ENCODE results near the gene SRY. TPM values are rescaled to one million over a fixed set of nuclear protein-coding genes. Genes with fewer than 3 reads are reported as not detected.
A peak's percentile ranks its signal among the peaks of the same experiment; 100 is the strongest.
"Not testable (repeated sequence)": the region's sequence is repeated elsewhere in the genome, so short reads cannot be mapped to it uniquely, and the experiment has no call there.

The SRY gene
- not detected for total RNA-seq
- long read RNA-seq, result 0 reads

DNA sequence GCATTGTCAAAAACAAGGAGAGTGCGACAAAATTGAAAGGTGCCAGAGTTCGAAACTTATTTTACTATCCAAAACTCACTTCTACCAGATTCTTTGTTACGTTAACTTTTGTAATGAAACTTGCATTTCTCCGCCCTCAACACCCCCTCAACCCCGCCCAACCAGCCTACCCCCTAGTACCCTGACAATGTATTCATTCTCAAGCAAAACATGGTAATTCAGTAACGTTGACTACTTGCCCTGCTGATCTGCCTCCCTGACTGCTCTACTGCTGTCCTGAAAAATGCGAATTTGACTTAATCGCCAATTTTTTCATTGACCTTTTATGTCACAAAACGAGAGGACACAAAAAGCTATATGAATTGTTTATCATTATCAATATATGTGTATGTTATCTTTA lies at the start of gene SRY:
SRY (minus strand) TSS at position 83 of the 400 bp plus-strand sequence; CDS start at position 4, 79 bp downstream.
- peak within 1 kb of the TSS; percentile 31 for H3K4me3 ChIP-seq

DNA sequence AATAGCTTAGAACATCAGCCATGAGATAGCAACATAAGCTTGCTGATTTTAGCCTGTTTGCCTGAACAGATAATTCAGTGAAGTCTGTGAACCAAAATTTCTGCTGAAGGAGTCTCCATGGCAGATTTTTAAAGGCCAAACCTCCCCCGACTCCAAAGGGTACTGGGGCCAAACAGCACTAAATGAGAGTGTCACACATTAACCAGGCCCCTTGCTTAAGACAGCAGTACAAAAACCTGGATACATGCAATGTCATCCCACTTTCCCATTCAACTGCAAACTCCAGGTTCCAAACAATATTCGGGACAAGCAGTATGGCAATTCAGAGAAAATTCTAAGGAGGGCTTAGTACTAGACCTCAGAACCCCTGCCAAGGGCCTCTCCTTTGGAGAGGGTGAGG lies 49.6 kb upstream of the SRY start:
- Histone ChIP-seq H3K4me3 (no peak overlapping the region), H3K36me3 (no peaks in the 10 kb centered on the region), H3K27me3 (ENCODE audit: low read depth) (no peaks in the 10 kb centered on the region), H3K27ac (no peak overlapping the region), H3K9me3 (no peaks in the 10 kb centered on the region), H3K4me1 (no peaks in the 10 kb centered on the region)
- no peak for ATAC-seq
- DNase-seq, result no peak
- TF ChIP-seq, protein P1, sequence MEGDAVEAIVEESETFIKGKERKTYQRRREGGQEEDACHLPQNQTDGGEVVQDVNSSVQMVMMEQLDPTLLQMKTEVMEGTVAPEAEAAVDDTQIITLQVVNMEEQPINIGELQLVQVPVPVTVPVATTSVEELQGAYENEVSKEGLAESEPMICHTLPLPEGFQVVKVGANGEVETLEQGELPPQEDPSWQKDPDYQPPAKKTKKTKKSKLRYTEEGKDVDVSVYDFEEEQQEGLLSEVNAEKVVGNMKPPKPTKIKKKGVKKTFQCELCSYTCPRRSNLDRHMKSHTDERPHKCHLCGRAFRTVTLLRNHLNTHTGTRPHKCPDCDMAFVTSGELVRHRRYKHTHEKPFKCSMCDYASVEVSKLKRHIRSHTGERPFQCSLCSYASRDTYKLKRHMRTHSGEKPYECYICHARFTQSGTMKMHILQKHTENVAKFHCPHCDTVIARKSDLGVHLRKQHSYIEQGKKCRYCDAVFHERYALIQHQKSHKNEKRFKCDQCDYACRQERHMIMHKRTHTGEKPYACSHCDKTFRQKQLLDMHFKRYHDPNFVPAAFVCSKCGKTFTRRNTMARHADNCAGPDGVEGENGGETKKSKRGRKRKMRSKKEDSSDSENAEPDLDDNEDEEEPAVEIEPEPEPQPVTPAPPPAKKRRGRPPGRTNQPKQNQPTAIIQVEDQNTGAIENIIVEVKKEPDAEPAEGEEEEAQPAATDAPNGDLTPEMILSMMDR (IDR thresholded peaks at IDR 0.05), result no peak
- intact Hi-C loops (cut with DNase I), result no loop called here

More for the DNA sequence above, at the start of gene SRY:
- intact Hi-C loops (cut with DNase I), result no loop called here
- Histone ChIP-seq H3K9me3 (no peaks in the 10 kb centered on the region), H3K27me3 (ENCODE audit: low read depth) (peaks cover 12% of the 10 kb centered on the region), H3K4me1 (no peaks in the 10 kb centered on the region), H3K27ac (no peak within 1 kb of the TSS), H3K36me3 (no peaks in the 10 kb centered on the region)
- TF ChIP-seq, protein P1 (IDR thresholded peaks at IDR 0.05), result no peak
- ATAC-seq (no peak), DNase-seq (no peak)

DNA sequence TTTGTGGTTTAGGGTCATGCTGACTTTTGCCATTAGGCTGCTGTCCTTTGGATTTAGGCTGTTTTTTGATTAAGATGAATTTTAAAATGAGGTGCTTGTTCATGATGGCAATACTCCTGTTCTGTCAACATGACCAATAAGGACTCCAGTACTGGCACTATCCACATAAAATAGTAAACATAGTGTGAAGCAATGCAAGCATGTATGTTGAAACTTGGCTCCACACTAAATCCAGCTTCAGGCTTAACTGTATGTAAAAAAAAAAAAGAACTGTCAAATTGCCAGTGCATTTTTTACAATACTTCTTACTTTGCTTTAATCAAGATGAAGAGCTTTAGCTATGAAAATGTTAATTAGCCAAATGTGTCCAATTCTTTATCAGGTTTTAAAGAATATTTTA lies 47.7 kb upstream of the SRY start:
- H3K4me1 ChIP-seq, result no peaks in the 10 kb centered on the region
- no peaks in the 10 kb centered on the region for H3K36me3 ChIP-seq
- no peak overlapping the region for H3K4me3 ChIP-seq
- H3K27ac ChIP-seq, result no peak overlapping the region
- H3K27me3 ChIP-seq (ENCODE audit: low read depth), result no peaks in the 10 kb centered on the region
- no peaks in the 10 kb centered on the region for H3K9me3 ChIP-seq
- no peak for ATAC-seq
- DNase-seq, result no peak
- TF ChIP-seq, protein P1 (IDR thresholded peaks at IDR 0.05), result no peak
- intact Hi-C loops (cut with DNase I), result no loop called here

DNA sequence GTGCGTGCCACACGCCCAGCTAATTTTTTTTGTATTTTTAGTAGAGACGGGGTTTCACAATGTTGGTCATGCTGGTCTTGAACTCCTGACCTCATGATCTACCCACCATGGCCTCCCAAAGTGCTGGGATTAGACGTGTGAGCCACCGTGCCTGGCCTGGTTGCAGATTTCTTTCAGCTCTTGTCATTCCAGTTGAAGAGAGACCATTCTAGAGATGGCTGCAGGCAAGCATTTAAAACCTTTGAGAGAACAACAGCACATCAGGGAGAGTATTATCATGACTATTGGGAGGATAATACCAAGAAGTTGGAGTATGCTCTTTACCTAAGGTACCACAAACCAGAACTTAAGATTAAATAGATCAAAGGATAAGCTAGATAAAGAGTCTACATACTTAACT lies 41.0 kb upstream of the SRY start:
- no peak overlapping the region for H3K27ac ChIP-seq
- TF ChIP-seq, protein P1 (IDR thresholded peaks at IDR 0.05), result no peak
- DNase-seq (no peak), ATAC-seq (no peak)
- H3K9me3 ChIP-seq, result no peaks in the 10 kb centered on the region
- no peaks in the 10 kb centered on the region for H3K27me3 ChIP-seq (ENCODE audit: low read depth)
- H3K4me1 ChIP-seq, result no peaks in the 10 kb centered on the region
- no peak overlapping the region for H3K4me3 ChIP-seq
- H3K36me3 ChIP-seq, result no peaks in the 10 kb centered on the region
- intact Hi-C loops (cut with DNase I), result no loop called here

DNA sequence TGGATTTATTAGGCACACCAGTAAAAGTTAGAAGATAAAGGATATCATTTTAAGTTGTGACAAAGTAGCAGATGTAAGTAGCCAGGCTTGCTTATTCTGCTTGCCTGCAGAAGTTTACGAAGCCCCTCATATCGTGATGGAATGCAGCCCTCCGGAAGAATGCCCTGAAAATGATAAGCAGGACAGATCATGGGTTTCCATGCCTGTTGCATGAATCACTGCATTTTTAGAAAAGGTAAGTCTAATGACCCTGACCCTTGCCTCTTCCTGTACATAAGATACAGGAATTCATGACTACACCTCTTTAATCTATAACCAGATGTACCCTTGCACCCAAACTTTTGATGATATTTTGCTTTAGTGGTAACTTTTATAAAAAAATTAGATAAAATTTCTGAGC lies 37.0 kb upstream of the SRY start:
- Histone ChIP-seq H3K36me3 (no peaks in the 10 kb centered on the region), H3K9me3 (no peaks in the 10 kb centered on the region), H3K4me3 (no peak overlapping the region), H3K4me1 (no peaks in the 10 kb centered on the region), H3K27ac (no peak overlapping the region), H3K27me3 (ENCODE audit: low read depth) (no peaks in the 10 kb centered on the region)
- ATAC-seq (no peak), DNase-seq (no peak)
- intact Hi-C loops (cut with DNase I), result no loop called here
- TF ChIP-seq, protein P1 (IDR thresholded peaks at IDR 0.05), result no peak

DNA sequence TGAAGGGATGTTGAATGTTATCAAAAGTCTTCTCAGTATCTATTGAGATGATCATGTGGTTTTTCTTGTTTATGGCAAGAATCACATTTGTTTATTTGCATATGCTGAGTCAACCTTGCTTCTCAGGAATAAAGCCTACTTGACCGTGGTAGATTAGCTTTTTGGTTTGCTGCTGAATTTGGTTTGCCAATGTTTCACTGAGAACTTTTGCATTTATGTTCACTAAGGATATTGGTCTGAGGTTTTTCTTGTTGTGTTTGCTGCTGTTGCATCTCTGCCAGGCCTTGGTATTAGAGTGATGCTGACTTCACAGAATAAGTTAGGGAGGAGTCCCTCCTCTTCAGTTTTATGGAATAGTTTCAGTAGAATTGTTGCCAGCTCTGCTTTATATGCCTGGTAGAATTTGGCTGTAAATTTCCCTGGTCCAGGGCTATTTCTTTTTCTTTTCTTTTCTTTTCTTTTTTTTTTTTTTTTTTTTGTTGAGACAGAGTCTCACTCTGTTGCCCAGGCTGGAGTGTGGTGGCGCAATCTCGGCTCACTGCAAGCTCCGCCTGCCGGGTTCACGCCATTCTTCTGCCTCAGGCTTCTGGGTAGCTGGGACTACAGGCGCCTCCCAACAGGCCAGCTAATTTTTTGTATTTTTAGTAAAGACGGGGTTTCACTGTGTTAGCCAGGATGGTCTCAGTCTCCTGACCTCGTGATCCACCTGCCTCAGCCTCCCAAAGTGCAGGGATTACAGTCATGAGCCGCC lies 29.8 kb upstream of the SRY start:
- H3K27me3 ChIP-seq (ENCODE audit: low read depth); H3K4me3 ChIP-seq; H3K9me3 ChIP-seq; ATAC-seq; H3K4me1 ChIP-seq; intact Hi-C loops (cut with DNase I); DNase-seq; H3K36me3 ChIP-seq; H3K27ac ChIP-seq: not testable (repeated sequence)

Data from lower lobe of right lung (tissue), 2 donors.